GM12891 (cell line): ENCODE data around the gene SCOC.

Experiments used
- POLR2A ChIP-seq: IDR thresholded peaks from 2 replicates; pipeline ENCODE4 v1.6.1; 2011; ENCODE audit warnings: low read depth, low read length, control low read depth
- POLR2AphosphoS5 ChIP-seq: IDR thresholded peaks from 2 replicates; pipeline ENCODE4 v1.6.1; 2011; ENCODE audit warnings: low read depth, low read length, control low read depth
- POU2F2 ChIP-seq: IDR thresholded peaks from 2 replicates; pipeline ENCODE4 v1.6.1; 2011; ENCODE audit warnings: low read depth, mild to moderate bottlenecking, control low read depth, low read length, moderate library complexity
- TAF1 ChIP-seq: IDR thresholded peaks from 2 replicates; pipeline ENCODE4 v1.6.1; 2011; ENCODE audit warnings: low read depth, low read length, control low read depth

DNA sequence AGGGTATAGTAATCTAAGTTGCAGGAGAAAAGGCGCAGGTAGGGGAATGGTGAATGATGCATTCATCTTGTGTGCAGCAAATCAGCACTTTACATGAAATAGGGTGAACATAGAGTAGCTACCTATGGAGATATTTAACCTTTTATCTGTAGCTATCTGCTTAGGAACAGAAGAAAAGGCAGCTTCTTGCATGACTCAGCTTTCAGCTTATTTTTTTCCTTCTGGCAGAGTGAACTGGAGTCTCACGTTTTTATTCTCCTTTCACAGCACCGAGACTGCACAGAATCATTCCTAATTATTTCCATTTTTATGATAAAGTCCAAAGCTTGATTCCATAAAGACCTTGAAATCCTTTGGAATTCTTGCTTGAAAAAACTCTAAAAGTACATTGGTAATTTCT, 4.8 kb upstream of the SCOC start:
- TF ChIP-seq POLR2A (no peak), TAF1 (no peak), POLR2AphosphoS5 (no peak), POU2F2 (no peak)
